ENCODE measurements around the gene CUEDC1. TPM values are rescaled to one million over a fixed set of nuclear protein-coding genes. Genes with fewer than 3 reads are reported as not detected.
A peak's percentile ranks its signal among the peaks of the same experiment; 100 is the strongest.

CUEDC1 gene
- total RNA-seq, 1 experiment from 2014 or later = 53.5 TPM

- Histone ChIP-seq H3K27ac (ENCODE audit: low read depth, low read length, poor library complexity, severe bottlenecking) (peak within 1 kb of the TSS; percentile 93), H3K36me3 (ENCODE audit: insufficient read depth, low read length, poor library complexity, severe bottlenecking) (peaks cover 2% of the 10 kb centered on the region), H3K4me1 (ENCODE audit: insufficient read depth, low read length, poor library complexity, severe bottlenecking) (peaks cover 47% of the 10 kb centered on the region), H3K9me3 (ENCODE audit: low read depth, low read length, poor library complexity, severe bottlenecking) (no peaks in the 10 kb centered on the region), H3K4me3 (ENCODE audit: low read depth, low read length, poor library complexity, severe bottlenecking) (peak within 1 kb of the TSS; percentile 87), H3K27me3 (replicated peaks; ENCODE audit: insufficient read depth, low read depth, low read length, poor library complexity) (no peaks in the 10 kb centered on the region)
- ChIA-PET CTCF (interaction anchor here (0.6 to 2.9 kb wide), 5 partner anchors 12 to 154 kb away, joined by 3 to 14 read pairs (median 4); no protein-coding TSS in a partner anchor), POLR2A (ENCODE audit: low non-redundant PET) (interaction anchor here (0.5 to 0.6 kb wide), 2 partner anchors 47 to 113 kb away, joined by 6 to 7 read pairs; no protein-coding TSS in a partner anchor)
- no TSS peak for BruUV-seq (replicated peaks)
- peak; percentile 88 for DNase-seq (ENCODE audit: low spot score)
- intact Hi-C loops (cut with micrococcal nuclease; ENCODE audit: unreplicated experiment) = loop anchor here (1.0 to 5.0 kb wide), 2 partner anchors 35 to 127 kb away; no protein-coding TSS in a partner anchor
- no peak for TF ChIP-seq EZH2 (IDR thresholded peaks at IDR 0.05; ENCODE audit: borderline replicate concordance, low read depth, low read length, poor library complexity, severe bottlenecking)
- TF ChIP-seq, protein P1, sequence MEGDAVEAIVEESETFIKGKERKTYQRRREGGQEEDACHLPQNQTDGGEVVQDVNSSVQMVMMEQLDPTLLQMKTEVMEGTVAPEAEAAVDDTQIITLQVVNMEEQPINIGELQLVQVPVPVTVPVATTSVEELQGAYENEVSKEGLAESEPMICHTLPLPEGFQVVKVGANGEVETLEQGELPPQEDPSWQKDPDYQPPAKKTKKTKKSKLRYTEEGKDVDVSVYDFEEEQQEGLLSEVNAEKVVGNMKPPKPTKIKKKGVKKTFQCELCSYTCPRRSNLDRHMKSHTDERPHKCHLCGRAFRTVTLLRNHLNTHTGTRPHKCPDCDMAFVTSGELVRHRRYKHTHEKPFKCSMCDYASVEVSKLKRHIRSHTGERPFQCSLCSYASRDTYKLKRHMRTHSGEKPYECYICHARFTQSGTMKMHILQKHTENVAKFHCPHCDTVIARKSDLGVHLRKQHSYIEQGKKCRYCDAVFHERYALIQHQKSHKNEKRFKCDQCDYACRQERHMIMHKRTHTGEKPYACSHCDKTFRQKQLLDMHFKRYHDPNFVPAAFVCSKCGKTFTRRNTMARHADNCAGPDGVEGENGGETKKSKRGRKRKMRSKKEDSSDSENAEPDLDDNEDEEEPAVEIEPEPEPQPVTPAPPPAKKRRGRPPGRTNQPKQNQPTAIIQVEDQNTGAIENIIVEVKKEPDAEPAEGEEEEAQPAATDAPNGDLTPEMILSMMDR (conservative IDR thresholded peaks at IDR 0.05; ENCODE audit: low read depth, low read length) = no peak
These were observed 32.5 kb upstream of the CUEDC1 start, which contains the start of gene VEZF1 for GRCh38 chr17:57987581-57988300. TSS of gene VEZF1 (minus strand) at chr17:57988254. CDS start at chr17:57988111, 143 bp downstream.

DNA sequence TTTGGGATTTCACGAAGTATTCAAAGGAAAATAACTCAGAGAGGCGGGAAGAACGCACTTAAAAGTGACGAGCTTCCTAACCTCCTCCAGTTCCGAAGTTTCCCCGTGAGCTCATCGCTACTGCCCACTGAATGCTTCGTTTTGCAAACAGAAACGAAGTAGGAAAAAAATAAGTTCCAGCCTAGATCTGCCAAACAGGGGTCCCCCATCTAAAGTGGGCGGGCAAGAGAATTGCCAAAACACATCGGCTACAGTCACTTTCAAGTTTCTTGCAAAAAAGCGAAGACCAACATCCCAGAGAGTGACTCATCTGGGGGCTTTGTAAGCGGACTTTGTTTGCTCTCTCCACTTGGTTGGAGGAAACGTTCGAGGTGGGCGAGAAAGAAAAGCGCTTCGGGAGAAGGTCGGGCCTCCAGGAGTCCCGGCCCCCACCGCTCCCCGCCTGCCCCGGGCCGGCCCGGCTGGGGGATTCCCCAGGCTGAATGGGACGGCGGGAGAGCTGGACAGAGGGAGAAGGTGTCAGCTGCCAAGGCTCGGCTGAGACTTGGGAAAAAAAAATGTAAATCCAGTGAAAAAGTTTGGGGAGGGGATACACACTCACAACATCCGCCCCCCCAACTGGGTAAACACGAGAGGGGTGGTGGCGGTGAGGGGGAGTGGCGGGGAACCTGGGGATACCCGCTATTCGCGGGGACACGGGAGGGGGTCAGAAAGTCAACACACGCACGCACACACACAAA is 31.8 kb upstream of the CUEDC1 start:
- H3K27ac ChIP-seq (ENCODE audit: low read depth, low read length, poor library complexity, severe bottlenecking) = peak overlapping the region; percentile 93
- ChIA-PET CTCF (interaction anchor here (0.6 to 1.4 kb wide), 5 partner anchors 95 to 744 kb away, joined by 3 to 12 read pairs (median 4); no protein-coding TSS in a partner anchor), POLR2A (ENCODE audit: low non-redundant PET) (interaction anchor here (0.6 kb wide), 1 partner anchor 60 kb away, joined by 6 read pairs; no protein-coding TSS in a partner anchor)
- BruUV-seq (replicated peaks) = no TSS peak
- peaks cover 10% of the 10 kb centered on the region for H3K36me3 ChIP-seq (ENCODE audit: insufficient read depth, low read length, poor library complexity, severe bottlenecking)
- peak; percentile 73 for DNase-seq (ENCODE audit: low spot score)
- TF ChIP-seq, protein P1 (conservative IDR thresholded peaks at IDR 0.05; ENCODE audit: low read depth, low read length) = no peak
- TF ChIP-seq EZH2 (IDR thresholded peaks at IDR 0.05; ENCODE audit: borderline replicate concordance, low read depth, low read length, poor library complexity, severe bottlenecking) = no peak
- H3K9me3 ChIP-seq (ENCODE audit: low read depth, low read length, poor library complexity, severe bottlenecking) = no peaks in the 10 kb centered on the region
- H3K4me1 ChIP-seq (ENCODE audit: insufficient read depth, low read length, poor library complexity, severe bottlenecking) = peaks cover 47% of the 10 kb centered on the region
- no peaks in the 10 kb centered on the region for H3K27me3 ChIP-seq (replicated peaks; ENCODE audit: insufficient read depth, low read depth, low read length, poor library complexity)
- intact Hi-C loops (cut with micrococcal nuclease; ENCODE audit: unreplicated experiment) = loop anchor here (5.0 kb wide), 1 partner anchor 35 kb away; no protein-coding TSS in a partner anchor
- peak overlapping the region; percentile 87 for H3K4me3 ChIP-seq (ENCODE audit: low read depth, low read length, poor library complexity, severe bottlenecking)

- H3K9me3 ChIP-seq (ENCODE audit: low read depth, low read length, poor library complexity, severe bottlenecking) = no peaks in the 10 kb centered on the region
- POLR2A ChIA-PET (ENCODE audit: low non-redundant PET) = no interaction called here
- CTCF ChIA-PET = interaction anchor here (0.7 to 1.5 kb wide), 3 partner anchors 11 to 127 kb away, joined by 3 to 7 read pairs (median 4); no protein-coding TSS in a partner anchor
- DNase-seq (ENCODE audit: low spot score) = peak; percentile 52
- TF ChIP-seq, protein P1 (conservative IDR thresholded peaks at IDR 0.05; ENCODE audit: low read depth, low read length) = no peak
- no peak for TF ChIP-seq EZH2 (IDR thresholded peaks at IDR 0.05; ENCODE audit: borderline replicate concordance, low read depth, low read length, poor library complexity, severe bottlenecking)
- H3K36me3 ChIP-seq (ENCODE audit: insufficient read depth, low read length, poor library complexity, severe bottlenecking) = peaks cover 23% of the 10 kb centered on the region
- BruUV-seq (replicated peaks) = no TSS peak
- no peaks in the 10 kb centered on the region for H3K27me3 ChIP-seq (replicated peaks; ENCODE audit: insufficient read depth, low read depth, low read length, poor library complexity)
- H3K27ac ChIP-seq (ENCODE audit: low read depth, low read length, poor library complexity, severe bottlenecking) = peak overlapping the region; percentile 43
- intact Hi-C loops (cut with micrococcal nuclease; ENCODE audit: unreplicated experiment) = loop anchor here (5.0 kb wide), 1 partner anchor 33 kb away; no protein-coding TSS in a partner anchor
- H3K4me3 ChIP-seq (ENCODE audit: low read depth, low read length, poor library complexity, severe bottlenecking) = peak overlapping the region; percentile 87
- H3K4me1 ChIP-seq (ENCODE audit: insufficient read depth, low read length, poor library complexity, severe bottlenecking) = peaks cover 47% of the 10 kb centered on the region
These were observed 30.4 kb upstream of the CUEDC1 start for GRCh38 chr17:57985675-57985974.
